HG03565 (cell line): Measurements from ENCODE around the gene CABLES1.

Experiments
- ATAC-seq: cut with Tn5 transposase; IDR thresholded peaks from one replicate; pipeline ENCODE4 v1.9.1; 2021; ENCODE audit warnings: mild to moderate bottlenecking, moderate library complexity; ENCODE audit not compliant: unreplicated experiment

CABLES1 gene

DNA sequence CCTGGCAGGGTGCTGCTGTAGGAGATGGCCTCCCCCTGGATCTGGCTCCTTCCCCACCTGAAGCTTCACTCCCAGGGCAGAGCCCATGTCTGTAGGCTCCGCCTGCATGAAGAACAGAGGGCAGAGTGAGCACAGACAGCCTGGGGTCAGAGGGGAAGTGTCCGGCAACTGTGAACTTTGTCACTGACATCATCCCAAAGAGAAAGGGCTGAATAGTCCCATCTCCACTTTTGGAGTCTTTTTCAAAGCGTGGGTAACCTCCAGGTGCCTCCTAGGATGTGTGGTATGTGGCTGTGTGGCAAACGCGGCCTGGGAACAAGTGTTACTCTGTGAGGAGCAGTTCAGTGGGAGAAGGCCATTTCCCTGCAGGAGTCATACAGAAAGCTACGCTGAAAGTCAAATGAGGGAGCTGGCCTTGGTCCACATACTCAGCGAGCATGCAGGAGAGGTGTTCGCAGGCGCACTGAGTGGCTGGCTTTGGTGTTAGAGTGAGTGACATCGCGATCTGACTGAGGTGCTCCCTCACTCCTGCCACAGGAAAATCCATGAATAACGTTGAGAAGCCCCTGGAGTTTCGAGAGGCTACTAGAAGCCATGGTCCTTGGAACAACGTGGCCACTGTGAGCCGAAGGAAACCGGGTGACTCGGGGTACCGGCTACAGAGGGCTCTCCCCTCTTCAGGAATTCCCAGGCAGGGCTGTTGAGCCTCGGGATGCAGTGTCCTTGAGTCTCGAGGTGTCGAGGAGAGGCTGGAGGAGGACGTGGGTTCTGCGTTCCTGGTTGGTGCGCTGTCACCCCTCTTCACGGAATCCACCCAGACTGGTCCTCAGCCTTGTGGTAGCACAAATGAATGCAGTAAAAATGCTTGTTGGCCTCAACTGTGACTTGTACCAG lies 54.7 kb downstream of the CABLES1 start:
- no peak for ATAC-seq

DNA sequence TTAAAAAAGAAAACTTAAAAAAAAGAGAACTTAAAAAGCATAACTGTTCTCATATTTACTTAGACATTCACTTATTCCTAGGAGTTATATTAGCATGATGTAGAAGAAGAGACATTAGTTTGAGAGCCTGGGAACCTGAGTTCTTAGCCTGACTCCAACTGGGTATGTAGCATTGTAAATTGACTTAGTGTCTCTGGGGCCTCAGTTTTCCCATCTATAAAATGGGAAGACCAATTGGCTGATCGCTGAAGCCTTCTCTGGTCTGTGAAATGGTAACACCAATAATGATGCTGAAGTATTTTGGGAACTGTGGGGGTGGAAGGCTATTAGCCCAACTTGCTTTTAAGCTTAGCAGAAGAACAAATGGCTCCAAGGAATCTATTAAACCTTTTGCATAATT lies 55.9 kb downstream of the CABLES1 start:
- ATAC-seq, result no peak

DNA sequence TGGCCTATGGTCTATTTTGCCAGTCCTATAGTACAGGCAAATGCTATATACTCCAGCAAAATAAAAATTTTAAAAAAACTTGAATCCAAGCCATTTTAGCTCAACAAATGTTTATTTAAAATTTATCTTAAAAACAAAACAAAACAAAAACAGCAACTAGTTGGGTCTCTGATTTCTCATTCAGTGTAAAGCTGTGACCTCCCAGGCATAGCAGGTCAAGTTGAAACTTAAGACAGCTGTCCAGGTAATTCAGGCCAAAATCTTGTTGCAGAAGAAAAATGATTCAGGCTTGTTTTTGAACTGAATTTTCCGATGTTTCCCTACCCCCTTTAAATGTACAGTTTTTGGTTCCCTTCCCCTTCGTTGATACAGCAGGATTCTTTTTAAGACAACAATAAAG lies 58.5 kb downstream of the CABLES1 start:
- no peak for ATAC-seq

DNA sequence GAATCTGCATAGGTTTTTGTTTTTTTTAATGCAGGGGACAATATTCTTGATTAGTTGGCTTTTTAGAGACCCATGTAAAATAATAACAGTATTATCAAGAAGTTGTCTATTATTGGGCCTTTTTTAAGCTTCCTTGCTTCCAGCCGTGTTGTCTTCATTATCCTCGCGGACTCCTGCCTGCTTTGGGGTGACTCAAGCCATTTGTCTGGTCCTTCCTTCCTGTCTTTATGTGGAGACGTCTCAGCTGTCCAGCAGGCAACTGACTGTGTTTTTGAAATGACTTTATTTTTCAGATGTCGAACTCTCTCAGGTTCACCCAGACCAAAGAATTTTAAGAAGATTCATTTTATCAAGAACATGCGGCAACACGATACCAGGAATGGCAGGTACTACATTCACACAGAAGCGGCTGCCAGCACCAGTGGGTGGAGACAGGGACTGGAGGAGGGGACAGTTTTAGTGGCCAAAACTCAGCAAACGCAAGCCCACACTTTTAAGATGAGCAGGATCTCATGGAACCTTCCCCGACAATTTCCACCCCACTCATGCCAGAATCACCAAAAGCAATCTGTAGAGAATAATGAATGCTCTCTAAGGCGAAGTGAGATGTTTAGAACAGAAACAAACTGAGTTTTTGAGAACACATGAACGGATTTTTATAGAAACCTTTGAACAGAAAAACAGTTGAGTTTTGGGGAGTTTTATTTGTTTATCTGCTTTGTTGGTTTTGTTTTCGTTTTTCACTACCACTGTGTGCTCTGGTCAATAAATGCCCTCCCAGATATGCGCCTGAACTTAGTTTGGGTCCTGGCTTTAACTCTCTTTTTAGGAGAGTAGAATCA lies 59.1 kb downstream of the CABLES1 start:
- no peak for ATAC-seq

DNA sequence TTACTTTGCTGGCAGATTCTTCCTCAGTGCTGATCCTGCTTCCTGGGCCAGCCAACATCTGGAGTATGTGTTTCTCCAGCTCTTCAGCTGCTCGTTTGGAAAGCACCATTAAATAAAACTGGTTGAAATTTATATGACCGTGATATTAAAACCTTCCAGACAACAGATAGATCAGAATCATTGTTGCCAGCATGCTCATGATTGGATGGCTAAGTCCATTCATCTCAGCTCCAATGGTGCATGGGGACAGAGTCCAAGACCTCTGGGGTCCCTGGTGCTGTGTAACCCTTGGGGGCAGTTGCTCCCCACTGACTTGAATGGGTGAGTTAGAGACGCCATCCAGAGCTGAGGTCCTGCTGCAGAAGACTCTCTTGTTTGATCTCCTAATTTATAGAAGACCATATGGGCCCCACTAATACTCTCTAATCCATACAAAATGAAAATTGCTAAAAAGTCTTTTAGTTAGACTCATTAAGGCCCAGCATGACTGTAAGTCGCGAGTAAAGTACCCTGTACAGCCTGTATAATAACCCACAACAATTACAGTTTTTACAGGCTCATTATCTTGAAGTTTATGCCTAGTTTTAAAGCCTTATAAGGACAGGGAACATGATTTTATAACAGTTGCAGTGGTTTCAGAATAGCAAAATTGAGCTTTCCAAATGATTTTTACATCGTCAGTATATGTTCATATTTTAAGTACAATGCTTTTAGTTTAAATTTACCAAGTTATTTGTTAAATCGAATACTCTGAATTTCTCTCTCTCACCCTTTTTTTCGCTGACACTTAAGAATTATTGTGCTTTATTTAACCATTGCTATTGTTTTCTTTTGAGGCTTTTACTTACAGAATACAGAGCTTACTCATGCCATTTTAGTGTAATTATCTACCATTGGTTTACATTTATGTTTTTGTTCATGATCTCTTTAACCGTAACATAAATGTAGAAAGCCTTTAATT lies 60.0 kb downstream of the CABLES1 start:
- ATAC-seq, result no peak

DNA sequence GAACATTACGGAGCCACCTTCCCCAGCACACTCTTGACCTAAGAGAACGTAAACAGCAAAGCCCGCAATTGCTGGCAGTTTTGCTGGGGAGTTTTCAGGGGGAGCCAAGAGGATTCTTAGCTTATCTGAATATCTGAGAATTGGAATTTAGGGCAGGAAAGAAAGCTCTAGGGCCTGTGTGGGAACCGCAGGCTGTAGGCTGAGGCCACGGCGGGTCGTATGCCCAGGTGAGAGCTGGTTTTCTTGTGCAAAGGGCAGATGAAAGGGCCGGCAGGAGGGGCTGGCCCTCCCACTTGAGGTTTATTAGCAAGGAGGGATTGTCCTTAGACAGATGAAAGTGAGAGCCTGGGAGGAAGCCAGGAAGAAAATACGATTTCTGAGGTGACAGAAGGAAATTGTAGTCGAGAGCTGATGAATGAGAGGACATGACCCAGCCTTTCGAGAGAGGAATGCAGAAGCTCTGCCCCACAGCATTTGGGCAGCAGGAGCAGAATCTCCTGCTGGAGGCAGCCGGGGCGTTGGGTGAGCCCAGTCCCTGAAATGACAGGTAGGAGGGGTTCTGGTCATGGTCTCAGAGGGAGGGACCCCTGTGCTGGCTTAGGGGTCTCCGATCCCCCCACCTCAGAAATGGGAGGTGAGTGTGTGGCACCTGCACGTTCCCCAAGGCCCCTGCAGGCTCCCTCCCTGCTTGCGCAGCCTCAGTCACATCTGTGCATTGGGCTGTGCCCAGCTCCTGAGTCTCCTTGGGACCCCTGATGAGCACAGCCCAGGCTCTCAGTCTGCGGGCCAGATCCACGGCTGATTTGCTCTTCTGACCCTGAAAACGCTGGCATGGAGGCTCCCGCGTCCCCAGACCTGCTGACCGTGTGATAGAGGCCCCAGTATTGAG lies 61.1 kb downstream of the CABLES1 start:
- ATAC-seq, result no peak

DNA sequence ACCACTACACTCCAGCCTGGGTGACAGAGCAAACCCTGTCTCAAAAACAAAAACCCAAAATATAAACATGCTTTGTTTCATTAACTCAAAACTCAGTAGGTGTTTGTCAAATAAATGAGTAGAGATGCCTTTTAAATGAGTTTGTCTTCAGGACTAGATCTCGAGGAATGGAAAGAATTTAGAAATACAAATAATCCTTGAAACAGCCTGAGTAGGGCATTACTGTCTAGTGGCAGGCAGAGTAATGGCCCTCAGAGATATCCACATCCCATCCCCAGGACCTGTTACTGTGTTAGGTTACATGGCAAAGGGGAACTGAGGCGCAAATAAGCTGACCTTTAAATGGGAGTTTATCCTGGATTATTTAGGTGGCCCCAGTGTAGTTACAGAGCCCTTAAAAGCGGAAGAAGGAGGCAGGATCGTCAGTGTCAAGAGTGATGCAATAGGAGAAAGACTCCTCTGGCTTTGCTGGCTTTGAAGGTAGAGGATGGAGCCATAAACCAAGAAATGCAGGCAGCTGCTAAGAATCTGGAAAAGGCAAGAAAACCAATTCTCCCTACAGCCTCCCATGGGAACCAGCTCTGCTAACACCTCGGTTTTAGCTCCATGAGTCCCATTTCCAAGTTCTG lies 63.0 kb downstream of the CABLES1 start:
- ATAC-seq, result no peak

DNA sequence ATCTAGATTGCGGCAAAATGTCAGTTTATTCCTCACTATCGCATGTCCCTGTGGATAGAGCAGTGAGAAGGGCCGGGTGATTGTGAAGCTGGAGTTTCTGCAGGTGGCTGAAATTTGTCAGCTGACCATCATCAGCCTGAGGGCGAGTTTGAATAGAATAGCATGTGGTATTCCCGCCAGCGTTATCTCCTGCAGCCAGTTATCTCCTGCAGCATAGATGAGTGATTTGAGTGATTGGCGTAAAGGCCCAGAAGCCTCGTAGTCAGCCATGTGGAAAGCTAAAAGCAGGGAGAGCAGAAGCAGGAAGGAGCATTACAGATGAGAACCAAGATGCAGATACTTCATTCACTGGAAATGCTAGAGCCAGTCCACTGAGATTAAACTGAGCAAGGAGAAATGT lies 65.5 kb downstream of the CABLES1 start:
- ATAC-seq, result no peak

DNA sequence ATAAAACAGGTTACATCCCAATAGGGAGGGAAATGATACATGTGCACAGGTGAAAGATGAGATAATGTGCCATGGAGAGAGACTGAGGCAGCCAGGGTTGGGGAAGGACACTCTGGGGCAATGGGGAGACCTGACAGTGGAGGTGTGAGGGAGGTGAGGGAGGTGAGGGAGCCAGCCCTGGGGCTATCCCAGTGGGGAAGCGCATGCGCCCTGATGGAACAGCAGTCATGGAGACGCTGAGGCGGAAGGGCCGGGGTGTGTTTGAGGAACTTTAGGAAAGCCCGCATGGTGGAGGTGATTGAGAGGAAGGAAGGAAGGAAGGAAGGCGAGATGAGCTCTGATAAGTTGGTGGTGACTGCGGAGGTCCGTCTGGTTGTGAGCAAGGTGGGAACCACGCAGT lies 66.5 kb downstream of the CABLES1 start:
- ATAC-seq, result no peak

DNA sequence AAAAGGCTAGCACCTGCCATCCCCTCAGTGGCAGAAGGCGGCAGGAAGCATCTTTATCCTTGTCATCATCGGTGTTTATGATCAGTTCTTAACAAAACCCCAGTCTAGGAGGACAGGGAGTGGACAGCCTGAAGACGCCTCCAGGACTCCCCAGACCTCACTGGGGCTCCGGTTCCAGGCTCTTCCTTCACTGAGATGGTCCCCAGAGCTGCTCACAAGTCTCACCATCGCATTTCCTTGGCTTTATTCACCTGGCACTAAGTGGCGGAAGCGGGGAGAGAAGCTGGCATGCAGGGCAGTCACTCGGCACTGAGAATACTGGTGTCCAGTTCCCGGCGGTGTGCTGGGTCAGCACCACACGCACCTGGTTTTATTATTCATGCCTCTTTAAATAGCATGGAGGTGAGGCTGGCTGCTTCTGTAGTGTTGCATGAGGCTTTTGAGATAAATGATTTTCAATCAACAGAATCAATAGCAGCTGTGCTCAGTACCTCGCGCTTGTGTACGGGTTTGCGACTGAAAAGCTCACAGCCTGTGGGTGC lies 68.7 kb downstream of the CABLES1 start:
- ATAC-seq, result no peak

DNA sequence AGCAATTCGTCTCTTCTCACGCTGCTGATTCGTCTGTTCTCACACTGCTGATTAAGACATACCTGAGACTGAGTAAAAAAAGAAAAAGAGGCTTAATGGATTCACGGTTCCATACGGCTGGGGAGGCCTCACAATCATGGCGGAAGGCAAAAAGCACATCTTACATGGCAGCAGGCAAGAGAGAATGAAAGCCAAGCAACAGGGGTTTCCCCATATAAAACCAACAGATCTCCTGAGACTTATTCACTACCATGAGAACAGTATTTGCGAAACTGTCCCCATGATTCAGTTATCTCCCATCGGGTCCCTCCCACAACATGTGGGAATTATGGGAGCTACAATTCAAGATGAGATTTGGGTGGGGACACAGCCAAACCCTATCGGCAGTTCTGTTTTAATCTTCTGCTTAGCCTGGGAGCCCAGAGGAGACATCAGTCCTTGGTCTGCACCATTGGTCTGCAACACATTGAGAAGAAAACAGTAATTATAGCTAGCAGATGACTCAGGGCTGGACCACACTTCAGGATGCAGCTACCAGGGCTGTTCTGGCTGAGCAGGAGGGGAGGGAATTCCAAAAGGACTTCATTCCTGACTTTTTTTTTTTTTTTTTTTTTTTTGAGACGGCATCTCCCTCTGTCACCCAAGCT lies 69.4 kb downstream of the CABLES1 start:
- ATAC-seq, result no peak

DNA sequence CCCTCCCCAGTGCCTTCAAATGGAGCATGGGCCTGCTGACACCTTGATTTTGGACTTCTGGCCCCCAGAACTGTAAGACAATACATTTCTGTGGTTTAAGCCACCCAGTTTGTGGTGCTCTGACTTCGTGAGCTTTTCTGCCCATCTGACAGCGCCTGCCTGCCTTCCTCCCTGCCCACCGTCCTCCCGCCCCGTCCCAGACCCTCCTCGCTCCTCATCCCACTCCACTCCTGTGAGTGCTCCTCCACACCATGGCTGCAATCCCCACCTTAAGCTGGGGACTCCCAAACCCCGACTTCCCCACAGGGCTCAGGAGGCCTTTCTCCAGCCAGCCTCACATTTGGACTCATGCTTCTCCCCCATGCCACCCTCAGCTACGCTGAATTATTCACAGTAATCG lies 70.7 kb downstream of the CABLES1 start:
- no peak for ATAC-seq

DNA sequence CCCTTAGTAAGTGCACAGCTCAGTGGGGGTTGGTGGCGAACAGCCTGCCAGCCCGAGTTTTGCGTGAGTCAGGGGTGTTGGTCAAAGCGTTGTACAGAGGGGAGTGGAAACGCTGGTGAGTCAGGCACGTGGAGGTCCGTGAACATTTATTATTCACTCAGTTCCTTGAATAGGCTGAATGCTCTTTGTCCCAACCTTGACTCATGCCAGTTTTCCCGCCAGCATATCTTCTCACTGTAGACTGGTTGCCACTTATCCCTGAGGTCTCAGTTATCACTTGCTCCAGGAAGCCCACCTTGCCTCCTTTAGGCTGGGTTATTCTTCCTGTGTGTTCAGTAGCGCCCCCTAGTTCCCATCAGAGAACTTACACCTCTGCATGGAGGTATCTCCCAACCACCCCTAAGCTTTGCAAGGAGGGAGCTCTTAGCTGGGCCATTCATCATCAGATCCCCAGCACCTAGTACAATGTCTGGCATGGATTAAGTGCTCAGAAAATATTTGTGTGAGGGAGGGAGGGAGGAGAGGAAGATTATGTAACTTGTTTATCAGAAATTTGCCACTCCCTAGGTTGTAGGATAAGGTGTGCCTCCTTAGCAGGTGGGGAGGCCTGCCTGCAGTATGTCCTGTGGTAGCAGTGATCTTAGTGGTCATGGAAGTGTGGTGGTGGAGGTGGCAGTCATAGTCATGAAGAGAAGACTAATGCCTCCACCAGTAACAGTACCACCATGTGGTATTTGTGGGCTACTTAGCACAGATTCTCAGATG lies 72.1 kb downstream of the CABLES1 start:
- ATAC-seq, result no peak

DNA sequence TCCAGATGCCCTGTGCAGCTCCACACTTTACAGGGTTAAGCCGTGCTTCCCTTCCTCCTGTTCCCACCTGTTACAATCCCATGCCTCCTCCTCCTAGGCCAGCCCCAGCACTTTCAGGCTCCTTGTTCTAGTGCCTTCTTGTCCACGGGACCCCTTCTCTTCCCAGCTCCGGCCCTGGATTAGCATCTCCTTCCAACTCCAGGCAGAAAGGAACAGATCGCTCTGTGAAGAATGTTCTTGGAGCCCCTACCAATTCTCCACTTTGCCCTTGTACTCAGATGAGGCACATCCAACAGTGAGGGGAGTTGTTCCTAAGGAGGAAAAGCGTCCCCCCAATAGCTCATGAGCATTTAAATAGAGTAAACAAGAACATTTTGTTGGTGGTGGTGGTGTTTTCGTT lies 72.7 kb downstream of the CABLES1 start:
- no peak for ATAC-seq

DNA sequence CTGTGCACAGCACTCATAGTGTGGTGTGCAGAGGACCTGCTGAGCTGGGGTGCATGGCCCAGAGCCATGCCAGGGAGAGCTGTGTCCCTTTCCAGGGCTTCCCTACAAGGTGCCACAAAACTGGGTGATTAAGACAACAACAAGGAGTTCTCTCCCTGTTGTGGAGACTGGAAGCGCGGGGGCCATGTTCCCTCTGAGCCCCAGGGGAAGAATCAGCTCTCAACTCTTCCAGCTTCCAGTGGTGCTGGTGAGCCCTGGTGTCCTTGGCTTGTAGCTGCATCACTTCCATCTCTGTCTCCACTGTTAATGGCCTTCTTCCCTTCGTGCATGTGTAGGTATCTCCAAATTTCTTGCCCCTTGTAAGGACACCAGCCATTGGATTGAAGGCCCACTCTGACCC lies 73.3 kb downstream of the CABLES1 start:
- ATAC-seq, result no peak

DNA sequence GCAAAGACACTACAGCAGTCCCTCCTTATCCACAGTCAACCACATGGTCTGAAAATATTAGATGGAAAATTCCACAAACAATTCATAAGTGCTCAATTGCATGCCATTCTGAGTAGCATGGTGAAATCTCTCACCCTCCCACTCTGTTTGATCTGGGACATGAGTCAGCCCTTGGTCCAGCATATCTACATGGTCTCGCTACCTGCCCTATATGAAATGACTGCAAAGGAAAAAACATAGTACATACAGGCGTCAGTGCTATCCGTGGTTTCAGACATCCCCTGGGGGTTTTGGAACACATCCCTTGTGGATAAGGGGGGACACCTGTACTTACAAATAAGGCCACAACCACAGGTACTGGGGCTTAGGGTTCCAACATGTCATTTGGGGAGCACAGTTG lies 73.7 kb downstream of the CABLES1 start:
- no peak for ATAC-seq

DNA sequence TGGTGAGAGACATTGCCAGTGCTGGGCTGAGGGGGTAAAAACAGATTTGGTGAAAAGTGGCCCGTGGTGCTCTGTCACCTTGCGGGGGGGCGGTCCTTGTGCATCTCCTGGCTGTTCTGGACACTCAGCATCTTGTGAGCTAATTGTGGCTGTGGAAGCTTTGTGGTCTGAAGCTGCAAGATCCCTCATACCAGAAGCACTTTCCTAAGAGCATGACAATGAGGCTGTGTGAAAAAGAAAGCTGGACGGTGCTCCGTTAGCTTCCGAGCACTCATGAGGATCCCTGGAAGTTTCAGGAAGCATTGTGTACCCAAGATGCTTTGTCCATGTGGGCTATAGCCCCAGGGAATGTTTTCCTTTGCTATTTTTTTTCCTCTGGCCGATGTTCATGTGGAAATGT lies 74.5 kb downstream of the CABLES1 start:
- ATAC-seq, result no peak

DNA sequence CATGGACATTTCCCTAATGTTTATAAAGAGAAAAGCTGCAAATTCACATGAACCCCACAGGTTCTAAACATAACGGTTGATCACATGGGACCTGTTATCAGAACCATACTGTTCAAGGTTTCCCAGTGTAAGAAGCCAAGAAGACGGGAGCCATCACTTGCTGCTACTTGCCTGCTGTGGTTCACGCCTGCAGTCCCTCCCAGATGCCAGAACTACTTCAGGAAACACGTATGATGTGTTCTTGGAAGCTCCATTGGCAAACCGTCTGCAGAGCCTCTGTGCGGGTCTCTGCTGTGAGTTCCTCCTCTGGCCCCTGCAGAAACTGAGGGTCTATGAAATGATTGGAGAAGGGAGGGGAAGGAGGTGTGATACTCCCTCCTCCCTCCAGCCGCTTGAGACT lies 75.2 kb downstream of the CABLES1 start:
- no peak for ATAC-seq
